Measurements from ENCODE around the gene C1S.

C1S gene

DNA sequence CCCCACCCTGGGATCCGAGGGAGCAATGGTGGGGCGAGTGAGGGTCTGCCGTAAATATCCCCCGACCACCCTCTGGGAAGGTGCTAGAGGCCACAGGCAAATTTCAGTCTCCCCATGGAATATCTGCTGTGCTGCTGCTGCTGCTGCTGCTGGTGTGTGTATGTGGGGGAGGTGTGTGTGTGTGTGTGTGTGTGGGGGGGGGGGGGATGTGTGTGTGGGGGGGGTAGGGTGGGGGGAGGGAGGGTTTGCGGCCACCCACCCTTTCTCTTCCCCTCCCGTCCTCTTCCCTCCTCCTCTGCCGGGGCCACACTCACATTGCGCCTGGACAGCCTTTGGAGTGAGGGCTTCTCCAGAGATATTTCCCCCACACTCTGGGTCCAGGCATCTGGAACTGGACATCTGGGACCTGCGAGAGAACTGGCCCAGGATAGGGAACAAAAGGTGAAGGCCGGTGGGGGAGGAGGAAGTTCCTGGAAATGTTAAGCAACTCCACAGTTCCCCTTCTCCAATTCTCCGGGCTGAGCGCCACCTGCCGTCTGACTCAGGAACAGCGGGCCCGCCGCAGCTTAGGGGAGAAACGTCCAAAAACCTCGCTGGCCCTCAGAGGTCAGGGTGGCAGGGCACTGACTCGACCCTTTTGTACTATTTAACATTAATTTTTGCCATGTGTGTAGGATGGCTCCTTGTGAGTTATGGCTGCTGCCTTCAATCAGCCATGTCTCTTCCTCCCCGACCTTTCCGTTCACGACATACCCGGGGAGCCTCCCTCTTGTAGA lies 48.5 kb downstream of the C1S start, which contains the start of gene C1RL:
Gene C1RL, minus strand, starts transcription at position 419 of the 776 bp plus-strand sequence. Its CDS starts 34 bp downstream, at position 385.
- DNase-seq = peak; percentile 85
- Histone ChIP-seq H3K36me3 (0 out of 2 replicates have a peak, but pooled peaks cover 6% of the 10 kb centered on the region), H3K27ac (peak within 1 kb of the TSS; percentile 82), H3K9me3 (ENCODE audit: severe bottlenecking) (peaks cover 6% of the 10 kb centered on the region), H3K4me3 (ENCODE audit: low read depth, low read length) (peak within 1 kb of the TSS; percentile 45), H3K27me3 (ENCODE audit: insufficient read depth, low read depth, severe bottlenecking) (no peaks in the 10 kb centered on the region)
- TF ChIP-seq, protein P1, sequence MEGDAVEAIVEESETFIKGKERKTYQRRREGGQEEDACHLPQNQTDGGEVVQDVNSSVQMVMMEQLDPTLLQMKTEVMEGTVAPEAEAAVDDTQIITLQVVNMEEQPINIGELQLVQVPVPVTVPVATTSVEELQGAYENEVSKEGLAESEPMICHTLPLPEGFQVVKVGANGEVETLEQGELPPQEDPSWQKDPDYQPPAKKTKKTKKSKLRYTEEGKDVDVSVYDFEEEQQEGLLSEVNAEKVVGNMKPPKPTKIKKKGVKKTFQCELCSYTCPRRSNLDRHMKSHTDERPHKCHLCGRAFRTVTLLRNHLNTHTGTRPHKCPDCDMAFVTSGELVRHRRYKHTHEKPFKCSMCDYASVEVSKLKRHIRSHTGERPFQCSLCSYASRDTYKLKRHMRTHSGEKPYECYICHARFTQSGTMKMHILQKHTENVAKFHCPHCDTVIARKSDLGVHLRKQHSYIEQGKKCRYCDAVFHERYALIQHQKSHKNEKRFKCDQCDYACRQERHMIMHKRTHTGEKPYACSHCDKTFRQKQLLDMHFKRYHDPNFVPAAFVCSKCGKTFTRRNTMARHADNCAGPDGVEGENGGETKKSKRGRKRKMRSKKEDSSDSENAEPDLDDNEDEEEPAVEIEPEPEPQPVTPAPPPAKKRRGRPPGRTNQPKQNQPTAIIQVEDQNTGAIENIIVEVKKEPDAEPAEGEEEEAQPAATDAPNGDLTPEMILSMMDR (IDR thresholded peaks at IDR 0.05; ENCODE audit: low read depth, low read length) = peak; percentile 87

DNA sequence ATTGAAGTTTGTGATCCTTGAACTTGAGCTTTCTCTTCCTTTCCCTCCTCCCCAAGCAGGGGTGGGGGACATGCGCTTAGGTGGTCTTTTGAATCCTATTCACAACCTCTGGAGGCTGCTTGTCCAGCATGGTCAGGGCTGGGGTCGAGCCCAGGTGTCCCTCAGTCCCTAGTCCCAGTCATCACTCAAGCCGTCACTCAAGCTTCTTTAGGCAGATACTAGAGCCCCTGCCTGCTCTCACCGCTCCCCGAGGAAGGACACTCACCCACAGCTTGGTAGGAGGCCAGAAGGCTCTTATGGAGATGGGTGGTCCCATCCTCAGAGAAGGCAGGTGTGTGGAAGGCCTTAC lies 49.0 kb downstream of the C1S start:
- 0 out of 2 replicates have a peak, but pooled peaks cover 6% of the 10 kb centered on the region for H3K36me3 ChIP-seq
- no peak overlapping the region for H3K27ac ChIP-seq
- TF ChIP-seq, protein P1 (IDR thresholded peaks at IDR 0.05; ENCODE audit: low read depth, low read length) = no peak
- H3K9me3 ChIP-seq (ENCODE audit: severe bottlenecking) = peaks cover 6% of the 10 kb centered on the region
- H3K4me3 ChIP-seq (ENCODE audit: low read depth, low read length) = no peak overlapping the region
- no peaks in the 10 kb centered on the region for H3K27me3 ChIP-seq (ENCODE audit: insufficient read depth, low read depth, severe bottlenecking)
- DNase-seq = no peak

DNA sequence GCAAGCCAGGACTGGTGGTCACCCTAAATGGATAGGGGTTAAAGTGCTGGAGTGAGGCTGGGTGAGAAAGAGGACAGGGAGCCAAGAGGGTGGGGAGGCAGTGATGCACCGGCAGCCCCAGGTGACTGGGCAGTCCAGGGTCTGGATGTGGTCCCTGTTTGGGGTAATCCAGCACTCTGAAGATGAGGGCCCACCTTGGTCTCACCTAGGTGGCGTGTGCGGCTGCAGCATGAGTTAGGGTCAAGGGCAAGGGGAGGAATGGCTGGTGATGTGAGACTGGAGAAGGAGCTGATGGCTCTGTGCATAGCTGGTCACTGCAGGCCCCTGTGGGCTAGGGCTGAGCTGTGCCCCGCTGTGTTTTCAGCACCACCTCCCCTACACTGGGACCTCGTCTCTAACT lies 50.1 kb downstream of the C1S start:
- no peak overlapping the region for H3K27ac ChIP-seq
- H3K27me3 ChIP-seq (ENCODE audit: insufficient read depth, low read depth, severe bottlenecking) = no peaks in the 10 kb centered on the region
- 0 out of 2 replicates have a peak, but pooled peaks cover 6% of the 10 kb centered on the region for H3K36me3 ChIP-seq
- H3K9me3 ChIP-seq (ENCODE audit: severe bottlenecking) = peaks cover 6% of the 10 kb centered on the region
- DNase-seq = no peak
- H3K4me3 ChIP-seq (ENCODE audit: low read depth, low read length) = no peak overlapping the region
- TF ChIP-seq, protein P1 (IDR thresholded peaks at IDR 0.05; ENCODE audit: low read depth, low read length) = no peak

DNA sequence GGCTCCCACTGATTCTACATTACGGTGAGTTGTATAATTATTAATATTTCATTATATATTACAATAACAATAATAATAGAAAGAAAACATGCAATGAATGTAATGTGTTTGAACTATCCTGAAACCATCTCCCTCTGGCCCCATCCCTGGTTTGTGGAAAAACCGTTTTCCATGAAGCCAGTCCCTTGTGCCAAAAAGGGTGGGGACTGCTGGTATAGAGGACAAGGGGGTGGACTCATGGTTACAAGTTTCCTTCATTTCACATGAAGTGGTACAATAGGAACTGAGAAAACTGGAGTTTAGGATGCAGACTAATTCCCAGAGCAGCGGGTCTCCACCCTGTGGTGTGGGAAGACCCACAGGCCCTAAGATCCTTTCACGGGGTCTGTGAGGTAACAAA lies 51.5 kb downstream of the C1S start:
- H3K9me3 ChIP-seq (ENCODE audit: severe bottlenecking) = no peaks in the 10 kb centered on the region
- no peaks in the 10 kb centered on the region for H3K36me3 ChIP-seq
- TF ChIP-seq, protein P1 (IDR thresholded peaks at IDR 0.05; ENCODE audit: low read depth, low read length) = no peak
- H3K27ac ChIP-seq = peak overlapping the region; percentile 82; the same call in 1 of the 2 replicates
- DNase-seq = no peak
- no peaks in the 10 kb centered on the region for H3K27me3 ChIP-seq (ENCODE audit: insufficient read depth, low read depth, severe bottlenecking)
- no peak overlapping the region for H3K4me3 ChIP-seq (ENCODE audit: low read depth, low read length)

DNA sequence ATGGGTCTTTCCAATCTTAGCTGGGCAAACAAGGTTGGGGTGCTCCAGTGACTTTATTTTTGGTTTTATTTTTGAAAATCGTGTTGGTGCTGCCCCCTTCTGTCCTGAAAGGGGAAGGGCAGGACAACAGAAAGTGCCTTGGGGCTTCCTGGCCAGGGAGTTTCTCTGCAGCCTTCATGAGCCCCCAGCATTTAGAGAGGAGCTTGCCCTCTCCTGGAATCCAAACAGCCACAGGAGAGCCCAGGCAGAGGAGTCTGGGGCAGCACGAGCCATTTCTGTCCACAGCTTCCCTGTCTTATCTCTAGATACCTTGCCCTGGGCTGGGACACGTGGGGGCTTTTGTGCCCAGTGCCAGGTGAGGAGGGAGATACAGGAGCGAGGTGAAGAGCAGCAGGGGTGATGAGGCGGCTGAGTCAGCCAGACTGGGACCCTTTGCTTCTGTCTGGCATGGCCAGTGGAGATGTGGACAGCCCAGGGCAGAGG lies 52.9 kb downstream of the C1S start:
- Histone ChIP-seq H3K27me3 (ENCODE audit: insufficient read depth, low read depth, severe bottlenecking) (no peaks in the 10 kb centered on the region), H3K4me3 (ENCODE audit: low read depth, low read length) (peak overlapping the region; percentile 5; the same call in 1 of the 2 replicates), H3K27ac (peak overlapping the region; percentile 82), H3K36me3 (no peaks in the 10 kb centered on the region), H3K9me3 (ENCODE audit: severe bottlenecking) (no peaks in the 10 kb centered on the region)
- TF ChIP-seq, protein P1 (IDR thresholded peaks at IDR 0.05; ENCODE audit: low read depth, low read length) = peak; percentile 54
- DNase-seq = peak; percentile 39

Measured in WERI-Rb-1 (cell line).